ENCODE measurements around the gene TUFM. TPM values are rescaled to one million over a fixed set of nuclear protein-coding genes. Genes with fewer than 3 reads are reported as not detected.

Gene TUFM
- polyA plus RNA-seq, 1 donor from 2014 or later, result 144 TPM

DNA sequence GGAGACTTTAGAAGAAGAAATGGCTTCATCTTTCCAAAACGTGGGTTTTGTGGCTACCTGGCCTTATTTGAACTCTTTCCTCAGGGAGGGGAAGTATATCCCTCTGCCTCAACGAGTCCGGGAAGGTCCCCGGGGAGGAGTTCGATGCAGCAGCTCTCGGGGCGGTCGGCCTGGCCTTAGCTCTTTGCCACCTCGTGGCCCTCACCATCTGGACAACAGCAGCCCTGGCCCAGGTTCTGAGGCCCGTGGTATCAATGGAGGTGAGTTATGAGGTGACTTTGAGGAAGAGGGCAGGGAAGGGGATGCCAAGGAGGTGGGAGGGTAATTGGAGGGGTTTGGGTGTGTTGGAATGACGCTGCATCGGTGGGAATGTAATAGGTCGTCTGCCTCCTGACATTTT is 15.6 kb downstream of the TUFM start:
- Histone ChIP-seq H3F3A (ENCODE audit: insufficient read depth, low read length, poor library complexity, severe bottlenecking) (no peaks in the 10 kb centered on the region), H3K9ac (ENCODE audit: low read length) (no peak overlapping the region), H3K27ac (ENCODE audit: low read length) (no peak overlapping the region), H3K27me3 (ENCODE audit: insufficient read depth, low read depth, low read length) (no peaks in the 10 kb centered on the region), H3K36me3 (ENCODE audit: insufficient read depth, low read length) (peaks cover 5% of the 10 kb centered on the region), H3K4me2 (ENCODE audit: low read length) (no peak overlapping the region), H3K4me3 (ENCODE audit: low read length) (no peak overlapping the region), H3K79me2 (replicated peaks; ENCODE audit: insufficient read depth, low read length) (peaks cover 35% of the 10 kb centered on the region), H2AFZ (ENCODE audit: low read depth, low read length) (no peak overlapping the region), H3K9me3 (ENCODE audit: low read length) (no peaks in the 10 kb centered on the region), H4K20me1 (ENCODE audit: insufficient read depth) (peaks cover 9% of the 10 kb centered on the region), H3K9me2 (ENCODE audit: insufficient read depth, low read length) (no peaks in the 10 kb centered on the region)
- TF ChIP-seq, protein P1, sequence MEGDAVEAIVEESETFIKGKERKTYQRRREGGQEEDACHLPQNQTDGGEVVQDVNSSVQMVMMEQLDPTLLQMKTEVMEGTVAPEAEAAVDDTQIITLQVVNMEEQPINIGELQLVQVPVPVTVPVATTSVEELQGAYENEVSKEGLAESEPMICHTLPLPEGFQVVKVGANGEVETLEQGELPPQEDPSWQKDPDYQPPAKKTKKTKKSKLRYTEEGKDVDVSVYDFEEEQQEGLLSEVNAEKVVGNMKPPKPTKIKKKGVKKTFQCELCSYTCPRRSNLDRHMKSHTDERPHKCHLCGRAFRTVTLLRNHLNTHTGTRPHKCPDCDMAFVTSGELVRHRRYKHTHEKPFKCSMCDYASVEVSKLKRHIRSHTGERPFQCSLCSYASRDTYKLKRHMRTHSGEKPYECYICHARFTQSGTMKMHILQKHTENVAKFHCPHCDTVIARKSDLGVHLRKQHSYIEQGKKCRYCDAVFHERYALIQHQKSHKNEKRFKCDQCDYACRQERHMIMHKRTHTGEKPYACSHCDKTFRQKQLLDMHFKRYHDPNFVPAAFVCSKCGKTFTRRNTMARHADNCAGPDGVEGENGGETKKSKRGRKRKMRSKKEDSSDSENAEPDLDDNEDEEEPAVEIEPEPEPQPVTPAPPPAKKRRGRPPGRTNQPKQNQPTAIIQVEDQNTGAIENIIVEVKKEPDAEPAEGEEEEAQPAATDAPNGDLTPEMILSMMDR (IDR thresholded peaks at IDR 0.05; ENCODE audit: poor library complexity, severe bottlenecking), result no peak
- TF ChIP-seq MXI1 (conservative IDR thresholded peaks at IDR 0.05; ENCODE audit: poor library complexity, severe bottlenecking), result no peak
- TF ChIP-seq, protein P2, sequence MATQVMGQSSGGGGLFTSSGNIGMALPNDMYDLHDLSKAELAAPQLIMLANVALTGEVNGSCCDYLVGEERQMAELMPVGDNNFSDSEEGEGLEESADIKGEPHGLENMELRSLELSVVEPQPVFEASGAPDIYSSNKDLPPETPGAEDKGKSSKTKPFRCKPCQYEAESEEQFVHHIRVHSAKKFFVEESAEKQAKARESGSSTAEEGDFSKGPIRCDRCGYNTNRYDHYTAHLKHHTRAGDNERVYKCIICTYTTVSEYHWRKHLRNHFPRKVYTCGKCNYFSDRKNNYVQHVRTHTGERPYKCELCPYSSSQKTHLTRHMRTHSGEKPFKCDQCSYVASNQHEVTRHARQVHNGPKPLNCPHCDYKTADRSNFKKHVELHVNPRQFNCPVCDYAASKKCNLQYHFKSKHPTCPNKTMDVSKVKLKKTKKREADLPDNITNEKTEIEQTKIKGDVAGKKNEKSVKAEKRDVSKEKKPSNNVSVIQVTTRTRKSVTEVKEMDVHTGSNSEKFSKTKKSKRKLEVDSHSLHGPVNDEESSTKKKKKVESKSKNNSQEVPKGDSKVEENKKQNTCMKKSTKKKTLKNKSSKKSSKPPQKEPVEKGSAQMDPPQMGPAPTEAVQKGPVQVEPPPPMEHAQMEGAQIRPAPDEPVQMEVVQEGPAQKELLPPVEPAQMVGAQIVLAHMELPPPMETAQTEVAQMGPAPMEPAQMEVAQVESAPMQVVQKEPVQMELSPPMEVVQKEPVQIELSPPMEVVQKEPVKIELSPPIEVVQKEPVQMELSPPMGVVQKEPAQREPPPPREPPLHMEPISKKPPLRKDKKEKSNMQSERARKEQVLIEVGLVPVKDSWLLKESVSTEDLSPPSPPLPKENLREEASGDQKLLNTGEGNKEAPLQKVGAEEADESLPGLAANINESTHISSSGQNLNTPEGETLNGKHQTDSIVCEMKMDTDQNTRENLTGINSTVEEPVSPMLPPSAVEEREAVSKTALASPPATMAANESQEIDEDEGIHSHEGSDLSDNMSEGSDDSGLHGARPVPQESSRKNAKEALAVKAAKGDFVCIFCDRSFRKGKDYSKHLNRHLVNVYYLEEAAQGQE (IDR thresholded peaks at IDR 0.05; ENCODE audit: borderline replicate concordance), result no peak
- no peak for TF ChIP-seq POLR2AphosphoS5 (IDR thresholded peaks at IDR 0.05)
- TF ChIP-seq RAD21 (conservative IDR thresholded peaks at IDR 0.05), result no peak
- TF ChIP-seq SMC3 (conservative IDR thresholded peaks at IDR 0.05; ENCODE audit: poor library complexity), result no peak
- no peak for TF ChIP-seq EP300 (conservative IDR thresholded peaks at IDR 0.05; ENCODE audit: poor library complexity, severe bottlenecking)
- no peak for TF ChIP-seq TAF1 (IDR thresholded peaks at IDR 0.05; ENCODE audit: low read depth)
- no peak for TF ChIP-seq EZH2 (IDR thresholded peaks at IDR 0.05; ENCODE audit: borderline replicate concordance, insufficient read depth, low read length, poor library complexity, severe bottlenecking)

DNA sequence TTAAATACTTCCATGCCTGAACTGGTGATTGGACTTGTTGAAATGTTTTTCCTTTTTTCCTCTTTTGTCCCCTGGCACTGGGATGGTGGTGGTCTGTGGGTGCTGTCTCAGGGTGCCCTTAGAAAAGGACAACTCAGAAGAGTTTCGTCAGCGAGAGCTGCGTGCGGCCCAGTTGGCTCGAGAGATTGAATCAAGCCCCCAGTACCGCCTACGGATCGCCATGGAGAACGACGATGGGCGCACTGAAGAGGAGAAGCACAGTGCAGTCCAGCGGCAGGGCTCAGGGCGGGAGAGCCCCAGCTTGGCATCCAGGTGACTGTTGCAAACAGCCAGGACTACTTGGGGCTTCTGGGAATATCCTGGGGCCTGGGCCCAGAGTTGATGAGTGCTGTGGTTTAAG is 16.4 kb downstream of the TUFM start:
- Histone ChIP-seq H3K9ac (ENCODE audit: low read length) (no peak overlapping the region), H2AFZ (ENCODE audit: low read depth, low read length) (no peak overlapping the region), H3K36me3 (ENCODE audit: insufficient read depth, low read length) (peaks cover 5% of the 10 kb centered on the region), H3K4me3 (ENCODE audit: low read length) (no peak overlapping the region), H3K27ac (ENCODE audit: low read length) (no peak overlapping the region), H3F3A (ENCODE audit: insufficient read depth, low read length, poor library complexity, severe bottlenecking) (no peaks in the 10 kb centered on the region), H3K4me2 (ENCODE audit: low read length) (no peak overlapping the region), H3K79me2 (replicated peaks; ENCODE audit: insufficient read depth, low read length) (peaks cover 43% of the 10 kb centered on the region), H3K9me3 (ENCODE audit: low read length) (no peaks in the 10 kb centered on the region), H4K20me1 (ENCODE audit: insufficient read depth) (peaks cover 9% of the 10 kb centered on the region), H3K27me3 (ENCODE audit: insufficient read depth, low read depth, low read length) (no peaks in the 10 kb centered on the region), H3K9me2 (ENCODE audit: insufficient read depth, low read length) (no peaks in the 10 kb centered on the region)
- TF ChIP-seq EP300 (conservative IDR thresholded peaks at IDR 0.05; ENCODE audit: poor library complexity, severe bottlenecking) (no peak), EZH2 (IDR thresholded peaks at IDR 0.05; ENCODE audit: borderline replicate concordance, insufficient read depth, low read length, poor library complexity, severe bottlenecking) (no peak), SMC3 (conservative IDR thresholded peaks at IDR 0.05; ENCODE audit: poor library complexity) (no peak)
- TF ChIP-seq, protein P1 (IDR thresholded peaks at IDR 0.05; ENCODE audit: poor library complexity, severe bottlenecking), result no peak
